ENCODE measurements around the gene ZNF148. TPM values are rescaled to one million over a fixed set of nuclear protein-coding genes. Genes with fewer than 3 reads are reported as not detected.

ZNF148 gene
- polyA plus RNA-seq, 1 donor: 22.9 TPM

DNA sequence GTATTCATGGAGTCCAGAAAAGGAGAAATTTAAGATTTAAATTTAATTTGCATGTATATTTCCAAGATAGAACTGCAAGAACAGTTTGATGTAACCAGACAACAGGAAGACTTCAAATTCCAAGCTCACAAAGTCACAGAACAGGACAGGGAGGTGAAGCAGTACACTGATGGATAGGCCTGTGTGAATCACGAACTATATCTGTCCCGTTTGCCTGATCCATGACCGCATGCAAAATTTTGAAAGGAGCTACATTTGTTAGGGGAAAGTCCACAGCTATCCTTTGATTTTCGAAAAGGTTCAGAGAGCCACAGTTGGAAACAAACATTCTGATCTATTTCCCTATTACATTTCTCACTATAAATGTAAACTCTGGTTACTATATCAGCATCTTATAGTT lies 83.1 kb downstream of the ZNF148 start:
- no peak for DNase-seq
- no peaks in the 10 kb centered on the region for H3K4me1 ChIP-seq (ENCODE audit: control insufficient read depth, insufficient read depth, low read length)
- peaks cover 5% of the 10 kb centered on the region for H3K36me3 ChIP-seq (ENCODE audit: control insufficient read depth, insufficient read depth, low read length)
- H3K27me3 ChIP-seq (ENCODE audit: control insufficient read depth, insufficient read depth, low read length): no peaks in the 10 kb centered on the region
- no CpG with 5 or more reads among the region's 4 CpGs for WGBS (ENCODE audit: insufficient coverage, low lambda C conversion rate)
- H3K27ac ChIP-seq (ENCODE audit: low read length): no peak overlapping the region
- no peak overlapping the region for H3K4me3 ChIP-seq (ENCODE audit: low read length)
- no peaks in the 10 kb centered on the region for H3K9me3 ChIP-seq (ENCODE audit: control insufficient read depth, low read depth, low read length)

- Histone ChIP-seq H3K27me3 (ENCODE audit: control insufficient read depth, insufficient read depth, low read length) (no peaks in the 10 kb centered on the region), H3K9me3 (ENCODE audit: control insufficient read depth, low read depth, low read length) (no peaks in the 10 kb centered on the region), H3K4me3 (ENCODE audit: low read length) (no peak overlapping the region), H3K36me3 (ENCODE audit: control insufficient read depth, insufficient read depth, low read length) (peaks cover 7% of the 10 kb centered on the region), H3K4me1 (ENCODE audit: control insufficient read depth, insufficient read depth, low read length) (no peaks in the 10 kb centered on the region), H3K27ac (ENCODE audit: low read length) (no peak overlapping the region)
- DNase-seq: no peak
- WGBS (ENCODE audit: insufficient coverage, low lambda C conversion rate): 85% methylated on average over 2 of the region's 4 CpGs
Measured at GRCh38 chr3:125289429-125289981, 85.6 kb downstream of the ZNF148 start.

- H3K27ac ChIP-seq (ENCODE audit: low read length): no peak overlapping the region
- H3K4me3 ChIP-seq (ENCODE audit: low read length): no peak overlapping the region
- H3K27me3 ChIP-seq (ENCODE audit: control insufficient read depth, insufficient read depth, low read length): no peaks in the 10 kb centered on the region
- no peaks in the 10 kb centered on the region for H3K4me1 ChIP-seq (ENCODE audit: control insufficient read depth, insufficient read depth, low read length)
- no peak for DNase-seq
- no peaks in the 10 kb centered on the region for H3K9me3 ChIP-seq (ENCODE audit: control insufficient read depth, low read depth, low read length)
- H3K36me3 ChIP-seq (ENCODE audit: control insufficient read depth, insufficient read depth, low read length): peaks cover 7% of the 10 kb centered on the region
- WGBS (ENCODE audit: insufficient coverage, low lambda C conversion rate): no CpG with 5 or more reads among the region's 2 CpGs
Measured at GRCh38 chr3:125287248-125287647, 87.9 kb downstream of the ZNF148 start.

DNA sequence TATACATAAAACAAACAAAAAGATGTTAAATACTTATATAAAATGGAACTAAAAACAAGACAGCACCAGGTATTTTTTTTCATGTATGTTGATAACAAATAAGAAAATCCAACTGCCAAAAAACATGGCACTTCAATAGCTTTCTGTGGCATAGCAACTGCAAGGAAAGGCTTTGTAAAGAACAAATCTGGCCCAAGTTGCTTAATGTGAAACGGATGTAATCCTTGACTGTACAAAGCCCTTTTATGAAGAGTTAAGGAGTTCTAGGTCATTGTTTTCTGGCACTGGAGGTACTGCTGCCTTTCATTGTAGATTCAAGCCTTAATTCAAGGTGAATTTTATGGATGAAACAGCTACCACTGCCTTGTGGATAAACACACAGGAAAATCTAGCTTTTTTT lies 93.7 kb downstream of the ZNF148 start:
- Histone ChIP-seq H3K36me3 (ENCODE audit: control insufficient read depth, insufficient read depth, low read length) (peaks cover 7% of the 10 kb centered on the region), H3K4me3 (ENCODE audit: low read length) (no peak overlapping the region), H3K9me3 (ENCODE audit: control insufficient read depth, low read depth, low read length) (no peaks in the 10 kb centered on the region), H3K27me3 (ENCODE audit: control insufficient read depth, insufficient read depth, low read length) (no peaks in the 10 kb centered on the region), H3K4me1 (ENCODE audit: control insufficient read depth, insufficient read depth, low read length) (no peaks in the 10 kb centered on the region), H3K27ac (ENCODE audit: low read length) (no peak overlapping the region)
- no peak for DNase-seq
- WGBS (ENCODE audit: insufficient coverage, low lambda C conversion rate): no CpG with 5 or more reads among the region's 1 CpG

DNA sequence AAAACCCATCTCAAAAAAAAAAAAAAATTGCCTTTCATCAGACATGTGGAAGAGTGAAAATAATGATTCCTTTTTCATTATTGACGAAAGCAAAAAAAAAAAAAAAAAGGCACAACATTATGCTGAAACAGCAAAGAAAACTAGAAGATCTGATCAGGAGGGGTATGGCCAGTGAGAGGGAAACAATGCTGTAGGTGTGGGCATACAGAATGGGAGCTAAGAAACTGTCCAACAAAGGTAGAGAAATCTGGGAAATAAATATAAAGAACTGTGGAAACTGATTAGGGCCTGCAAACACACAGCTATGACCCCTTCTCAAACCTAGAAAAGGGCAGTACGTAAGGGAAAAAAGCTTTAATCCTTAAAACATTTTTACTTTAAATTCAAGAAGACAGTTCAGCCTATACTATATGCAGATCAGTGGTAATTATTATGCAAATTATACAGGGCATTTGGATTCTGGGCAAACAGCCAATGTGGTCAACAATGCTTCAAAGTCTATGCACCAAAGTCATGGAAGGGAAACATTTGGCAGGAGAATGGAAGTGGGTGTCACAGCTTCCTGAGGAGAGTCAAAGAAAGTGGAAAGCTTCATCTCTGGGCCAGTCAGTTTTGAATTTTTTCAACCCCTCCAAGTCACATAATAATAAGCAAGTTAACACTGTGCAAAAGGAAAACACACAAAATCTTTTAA lies 94.3 kb downstream of the ZNF148 start:
- no peak overlapping the region for H3K27ac ChIP-seq (ENCODE audit: low read length)
- no peaks in the 10 kb centered on the region for H3K4me1 ChIP-seq (ENCODE audit: control insufficient read depth, insufficient read depth, low read length)
- WGBS (ENCODE audit: insufficient coverage, low lambda C conversion rate): 100% methylated on average over 1 of the region's 2 CpGs
- H3K27me3 ChIP-seq (ENCODE audit: control insufficient read depth, insufficient read depth, low read length): no peaks in the 10 kb centered on the region
- no peak for DNase-seq
- H3K4me3 ChIP-seq (ENCODE audit: low read length): no peak overlapping the region
- peaks cover 8% of the 10 kb centered on the region for H3K36me3 ChIP-seq (ENCODE audit: control insufficient read depth, insufficient read depth, low read length)
- no peaks in the 10 kb centered on the region for H3K9me3 ChIP-seq (ENCODE audit: control insufficient read depth, low read depth, low read length)

- no peak overlapping the region for H3K27ac ChIP-seq (ENCODE audit: low read length)
- H3K4me3 ChIP-seq (ENCODE audit: low read length): no peak overlapping the region
- no peaks in the 10 kb centered on the region for H3K9me3 ChIP-seq (ENCODE audit: control insufficient read depth, low read depth, low read length)
- no peaks in the 10 kb centered on the region for H3K4me1 ChIP-seq (ENCODE audit: control insufficient read depth, insufficient read depth, low read length)
- H3K36me3 ChIP-seq (ENCODE audit: control insufficient read depth, insufficient read depth, low read length): peaks cover 14% of the 10 kb centered on the region
- WGBS (ENCODE audit: insufficient coverage, low lambda C conversion rate): 90% methylated on average over 2 of the region's 2 CpGs
- no peak for DNase-seq
- no peaks in the 10 kb centered on the region for H3K27me3 ChIP-seq (ENCODE audit: control insufficient read depth, insufficient read depth, low read length)
Measured at GRCh38 chr3:125278155-125278554, 97.0 kb downstream of the ZNF148 start.

GRCh38 chr3:125271127-125271526 lies 104.0 kb downstream of the ZNF148 start:
- no peaks in the 10 kb centered on the region for H3K4me1 ChIP-seq (ENCODE audit: control insufficient read depth, insufficient read depth, low read length)
- no peaks in the 10 kb centered on the region for H3K27me3 ChIP-seq (ENCODE audit: control insufficient read depth, insufficient read depth, low read length)
- H3K27ac ChIP-seq (ENCODE audit: low read length): no peak overlapping the region
- WGBS (ENCODE audit: insufficient coverage, low lambda C conversion rate): 52% methylated on average over 2 of the region's 7 CpGs
- DNase-seq: no peak
- peaks cover 11% of the 10 kb centered on the region for H3K36me3 ChIP-seq (ENCODE audit: control insufficient read depth, insufficient read depth, low read length)
- H3K9me3 ChIP-seq (ENCODE audit: control insufficient read depth, low read depth, low read length): no peaks in the 10 kb centered on the region
- H3K4me3 ChIP-seq (ENCODE audit: low read length): no peak overlapping the region

DNA sequence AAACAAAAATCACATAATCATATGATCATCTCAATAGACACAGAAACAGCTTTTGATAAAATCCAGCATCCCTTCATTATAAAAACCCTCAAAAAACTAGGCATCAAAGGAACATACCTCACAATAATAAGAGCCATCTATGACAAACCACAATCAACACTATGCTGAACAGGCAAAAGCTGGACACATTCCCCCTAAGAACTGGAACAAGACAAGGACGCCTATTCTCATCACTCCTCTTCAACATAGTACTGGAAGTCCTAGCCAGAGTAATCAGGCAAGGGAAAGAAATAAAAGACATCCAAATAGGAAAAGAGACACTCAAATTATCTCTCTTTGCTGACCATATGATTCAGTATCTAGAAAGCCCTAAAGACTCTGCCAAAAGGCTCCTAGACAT lies 107.7 kb downstream of the ZNF148 start:
- Histone ChIP-seq H3K4me3 (ENCODE audit: low read length) (no peak overlapping the region), H3K27me3 (ENCODE audit: control insufficient read depth, insufficient read depth, low read length) (no peaks in the 10 kb centered on the region), H3K36me3 (ENCODE audit: control insufficient read depth, insufficient read depth, low read length) (peaks cover 3% of the 10 kb centered on the region), H3K4me1 (ENCODE audit: control insufficient read depth, insufficient read depth, low read length) (no peaks in the 10 kb centered on the region), H3K9me3 (ENCODE audit: control insufficient read depth, low read depth, low read length) (no peaks in the 10 kb centered on the region), H3K27ac (ENCODE audit: low read length) (no peak overlapping the region)
- no peak for DNase-seq
- no CpG with 5 or more reads among the region's 1 CpG for WGBS (ENCODE audit: insufficient coverage, low lambda C conversion rate)

DNA sequence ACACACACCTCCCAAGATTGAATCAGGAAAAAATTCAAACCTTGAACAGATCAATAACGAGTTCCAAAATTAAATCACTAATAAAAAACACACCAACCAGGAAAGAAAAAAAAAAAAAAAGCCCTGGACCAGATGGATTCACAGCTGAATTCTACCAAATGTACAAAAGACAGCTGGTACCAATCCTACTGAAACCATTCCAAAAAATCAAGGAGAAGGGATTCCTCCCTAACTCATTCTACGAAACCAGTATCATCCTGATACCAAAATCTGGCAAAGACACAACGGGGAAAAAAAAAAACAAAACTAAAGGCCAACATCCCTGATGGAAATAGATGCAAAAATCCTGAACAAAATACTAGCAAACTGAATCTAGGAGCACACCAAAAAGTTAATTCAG lies 108.2 kb downstream of the ZNF148 start:
- Histone ChIP-seq H3K27ac (ENCODE audit: low read length) (no peak overlapping the region), H3K4me1 (ENCODE audit: control insufficient read depth, insufficient read depth, low read length) (no peaks in the 10 kb centered on the region), H3K36me3 (ENCODE audit: control insufficient read depth, insufficient read depth, low read length) (peaks cover 3% of the 10 kb centered on the region), H3K27me3 (ENCODE audit: control insufficient read depth, insufficient read depth, low read length) (no peaks in the 10 kb centered on the region), H3K4me3 (ENCODE audit: low read length) (no peak overlapping the region), H3K9me3 (ENCODE audit: control insufficient read depth, low read depth, low read length) (no peaks in the 10 kb centered on the region)
- DNase-seq: no peak
- 86% methylated on average over 2 of the region's 3 CpGs for WGBS (ENCODE audit: insufficient coverage, low lambda C conversion rate)

- H3K4me1 ChIP-seq (ENCODE audit: control insufficient read depth, insufficient read depth, low read length): no peaks in the 10 kb centered on the region
- WGBS (ENCODE audit: insufficient coverage, low lambda C conversion rate): no CpG with 5 or more reads among the region's 1 CpG
- no peak overlapping the region for H3K4me3 ChIP-seq (ENCODE audit: low read length)
- DNase-seq: no peak
- no peak overlapping the region for H3K27ac ChIP-seq (ENCODE audit: low read length)
- no peaks in the 10 kb centered on the region for H3K27me3 ChIP-seq (ENCODE audit: control insufficient read depth, insufficient read depth, low read length)
- no peaks in the 10 kb centered on the region for H3K36me3 ChIP-seq (ENCODE audit: control insufficient read depth, insufficient read depth, low read length)
- peaks cover 3% of the 10 kb centered on the region for H3K9me3 ChIP-seq (ENCODE audit: control insufficient read depth, low read depth, low read length)
Measured at GRCh38 chr3:125262161-125262560, 113.0 kb downstream of the ZNF148 start.

- Histone ChIP-seq H3K27me3 (ENCODE audit: control insufficient read depth, insufficient read depth, low read length) (no peaks in the 10 kb centered on the region), H3K9me3 (ENCODE audit: control insufficient read depth, low read depth, low read length) (peaks cover 14% of the 10 kb centered on the region), H3K36me3 (ENCODE audit: control insufficient read depth, insufficient read depth, low read length) (no peaks in the 10 kb centered on the region), H3K4me3 (ENCODE audit: low read length) (no peak overlapping the region), H3K4me1 (ENCODE audit: control insufficient read depth, insufficient read depth, low read length) (no peaks in the 10 kb centered on the region), H3K27ac (ENCODE audit: low read length) (no peak overlapping the region)
- no CpG with 5 or more reads among the region's 1 CpG for WGBS (ENCODE audit: insufficient coverage, low lambda C conversion rate)
- DNase-seq: no peak
Measured at GRCh38 chr3:125261031-125261430, 114.1 kb downstream of the ZNF148 start.

Measured in large intestine (tissue), 3 donors.